ENCODE data around the gene UBR4. TPM values are rescaled to one million over a fixed set of nuclear protein-coding genes. Genes with fewer than 3 reads are reported as not detected.

Gene UBR4
- polyA plus RNA-seq, 3 donors: 44.3 to 93.8 (median 49.4) TPM

GRCh38 chr1:19154876-19155275 is 55.2 kb downstream of the UBR4 start:
- Histone ChIP-seq H3K27ac (ENCODE audit: low read depth in 1 of 2, low read length in 2 of 2) (no peak overlapping the region), H3K27me3 (ENCODE audit: control insufficient read depth in 2 of 2, insufficient read depth in 2 of 2, low read length in 2 of 2) (no peaks in the 10 kb centered on the region), H3K9me3 (replicated peaks in 1 of 2; ENCODE audit: control insufficient read depth in 1 of 2, insufficient read depth in 1 of 2, low read length in 2 of 2) (no peaks in the 10 kb centered on the region), H2AFZ (ENCODE audit: insufficient read depth, low read depth, low read length, poor library complexity, severe bottlenecking) (no peak overlapping the region), H4K20me1 (ENCODE audit: insufficient read depth, low read length) (no peaks in the 10 kb centered on the region), H3K4me1 (ENCODE audit: control insufficient read depth in 1 of 2, insufficient read depth in 2 of 2, low read length in 2 of 2) (no peaks in the 10 kb centered on the region), H3K36me3 (replicated peaks in 1 of 2; ENCODE audit: control insufficient read depth in 1 of 2, insufficient read depth in 2 of 2, low read length in 2 of 2) (peaks cover 100% of the 10 kb centered on the region in 2 donors), H3K9ac (ENCODE audit: insufficient read depth, low read length, poor library complexity, severe bottlenecking) (no peak overlapping the region), H3K4me2 (replicated peaks; ENCODE audit: extremely low read depth, low read length, poor library complexity, severe bottlenecking) (no peak overlapping the region), H3K79me2 (ENCODE audit: insufficient read depth, low read length) (no peaks in the 10 kb centered on the region), H3K4me3 (replicated peaks in 1 of 3; ENCODE audit: low read depth in 2 of 3, low read length in 3 of 3) (no peak overlapping the region)
- Mint-ChIP-seq H3K27me3 (ENCODE audit: low read depth in 3 of 3) (no peaks in the 10 kb centered on the region), H3K4me3 (no peak overlapping the region), H3K9me3 (no peaks in the 10 kb centered on the region), H3K36me3 (peaks cover 98 to 99% of the 10 kb centered on the region in 2 donors), H3K27ac (no peak overlapping the region), H3K4me1 (no peaks in the 10 kb centered on the region)
- intact Hi-C loops (cut with micrococcal nuclease): no loop called here
- DNase-seq: no peak
- TF ChIP-seq, protein P1, sequence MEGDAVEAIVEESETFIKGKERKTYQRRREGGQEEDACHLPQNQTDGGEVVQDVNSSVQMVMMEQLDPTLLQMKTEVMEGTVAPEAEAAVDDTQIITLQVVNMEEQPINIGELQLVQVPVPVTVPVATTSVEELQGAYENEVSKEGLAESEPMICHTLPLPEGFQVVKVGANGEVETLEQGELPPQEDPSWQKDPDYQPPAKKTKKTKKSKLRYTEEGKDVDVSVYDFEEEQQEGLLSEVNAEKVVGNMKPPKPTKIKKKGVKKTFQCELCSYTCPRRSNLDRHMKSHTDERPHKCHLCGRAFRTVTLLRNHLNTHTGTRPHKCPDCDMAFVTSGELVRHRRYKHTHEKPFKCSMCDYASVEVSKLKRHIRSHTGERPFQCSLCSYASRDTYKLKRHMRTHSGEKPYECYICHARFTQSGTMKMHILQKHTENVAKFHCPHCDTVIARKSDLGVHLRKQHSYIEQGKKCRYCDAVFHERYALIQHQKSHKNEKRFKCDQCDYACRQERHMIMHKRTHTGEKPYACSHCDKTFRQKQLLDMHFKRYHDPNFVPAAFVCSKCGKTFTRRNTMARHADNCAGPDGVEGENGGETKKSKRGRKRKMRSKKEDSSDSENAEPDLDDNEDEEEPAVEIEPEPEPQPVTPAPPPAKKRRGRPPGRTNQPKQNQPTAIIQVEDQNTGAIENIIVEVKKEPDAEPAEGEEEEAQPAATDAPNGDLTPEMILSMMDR (IDR thresholded peaks at IDR 0.05): no peak
- WGBS (ENCODE audit: insufficient coverage): 97% methylated on average over 6 of the region's 7 CpGs

- no peak for DNase-seq
- no peak overlapping the region for H3K4me2 ChIP-seq (replicated peaks; ENCODE audit: extremely low read depth, low read length, poor library complexity, severe bottlenecking)
- H3K4me3 Mint-ChIP-seq: no peak overlapping the region
- no peak overlapping the region for H3K4me3 ChIP-seq (replicated peaks in 1 of 3; ENCODE audit: low read depth in 2 of 3, low read length in 3 of 3)
- H3K27me3 Mint-ChIP-seq (ENCODE audit: low read depth in 3 of 3): no peaks in the 10 kb centered on the region
- H3K27ac Mint-ChIP-seq: peak overlapping the region in 1 of 7 donors; percentile 22
- WGBS (ENCODE audit: insufficient coverage): 100% methylated on average over 4 of the region's 7 CpGs
- H3K9me3 ChIP-seq (replicated peaks in 1 of 2; ENCODE audit: control insufficient read depth in 1 of 2, insufficient read depth in 1 of 2, low read length in 2 of 2): no peaks in the 10 kb centered on the region
- TF ChIP-seq, protein P1 (IDR thresholded peaks at IDR 0.05): no peak
- H3K36me3 Mint-ChIP-seq: peaks cover 99% of the 10 kb centered on the region in 2 donors
- H3K9me3 Mint-ChIP-seq: no peaks in the 10 kb centered on the region
- peaks cover 100% of the 10 kb centered on the region in 2 donors for H3K36me3 ChIP-seq (replicated peaks in 1 of 2; ENCODE audit: control insufficient read depth in 1 of 2, insufficient read depth in 2 of 2, low read length in 2 of 2)
- no peak overlapping the region for H3K9ac ChIP-seq (ENCODE audit: insufficient read depth, low read length, poor library complexity, severe bottlenecking)
- intact Hi-C loops (cut with micrococcal nuclease): no loop called here
- no peaks in the 10 kb centered on the region for H3K27me3 ChIP-seq (ENCODE audit: control insufficient read depth in 2 of 2, insufficient read depth in 2 of 2, low read length in 2 of 2)
- H3K4me1 Mint-ChIP-seq: no peaks in the 10 kb centered on the region
- no peaks in the 10 kb centered on the region for H4K20me1 ChIP-seq (ENCODE audit: insufficient read depth, low read length)
- no peaks in the 10 kb centered on the region for H3K79me2 ChIP-seq (ENCODE audit: insufficient read depth, low read length)
- no peak overlapping the region for H3K27ac ChIP-seq (ENCODE audit: low read depth in 1 of 2, low read length in 2 of 2)
- no peak overlapping the region for H2AFZ ChIP-seq (ENCODE audit: insufficient read depth, low read depth, low read length, poor library complexity, severe bottlenecking)
- H3K4me1 ChIP-seq (ENCODE audit: control insufficient read depth in 1 of 2, insufficient read depth in 2 of 2, low read length in 2 of 2): no peaks in the 10 kb centered on the region
These were observed 56.9 kb downstream of the UBR4 start for GRCh38 chr1:19153169-19153568.

Measured in CD14-positive monocyte (primary cell).